DND-41 (cell line): ENCODE results near the gene AP5B1.

Source experiments
- ATAC-seq: fragments of 200-7000 bp; cut with Tn5 transposase; 3 replicates; pipeline ENCODE4 v1.9.1; 2021; ENCODE audit warnings: low read depth; ENCODE audit not compliant: insufficient read depth
- DNase-seq: peaks from one replicate; pipeline ENCODE4 v3.0.0-alpha.2; 2020
- H2AFZ ChIP-seq: 2 replicates; pipeline ENCODE4 v1.6.0; 2012; ENCODE audit warnings: low read depth, low read length
- H3K27ac ChIP-seq: 2 replicates; pipeline ENCODE4 v1.5.1; 2012; ENCODE audit warnings: low read length, inconsistent platforms
- H3K27me3 ChIP-seq: fragments of 200-600 bp; sonication (generic); 2 replicates; pipeline ENCODE4 v1.6.0; 2012; ENCODE audit warnings: low read length, mild to moderate bottlenecking, inconsistent platforms; ENCODE audit not compliant: insufficient read depth, poor library complexity
- H3K36me3 ChIP-seq: 2 replicates; pipeline ENCODE4 v1.5.1; 2012; ENCODE audit warnings: low read length, inconsistent platforms; ENCODE audit not compliant: insufficient read depth
- H3K4me1 ChIP-seq: 2 replicates; pipeline ENCODE4 v1.5.1; 2012; ENCODE audit warnings: mild to moderate bottlenecking, low read length; ENCODE audit not compliant: insufficient read depth
- H3K4me2 ChIP-seq: 2 replicates; pipeline ENCODE4 v1.6.0; 2012; ENCODE audit warnings: mild to moderate bottlenecking, moderate library complexity, low read length, inconsistent platforms; ENCODE audit not compliant: insufficient read depth
- H3K4me3 ChIP-seq, 2 experiments: fragments of 200-600 bp in 1 of 2; shearing (Covaris generic) in 1 of 2; 2 replicates each; pipeline ENCODE4 v1.5.1; 2012 to 2016; ENCODE audit warnings: inconsistent platforms in 2 of 2, low read length in 2 of 2, mild to moderate bottlenecking in 2 of 2, low read depth in 1 of 2, moderate library complexity in 1 of 2
- H3K79me2 ChIP-seq: 2 replicates; pipeline ENCODE4 v1.6.0; 2012; ENCODE audit warnings: low read length, inconsistent platforms; ENCODE audit not compliant: insufficient read depth
- H3K9ac ChIP-seq: 2 replicates; pipeline ENCODE4 v1.6.0; 2012; ENCODE audit warnings: low read depth, mild to moderate bottlenecking, inconsistent platforms, low read length, moderate library complexity
- H3K9me3 ChIP-seq: 2 replicates; pipeline ENCODE4 v1.5.1; 2012; ENCODE audit warnings: low read length, moderate library complexity, mild to moderate bottlenecking, inconsistent platforms; ENCODE audit not compliant: insufficient read depth, severe bottlenecking
- H4K20me1 ChIP-seq: 2 replicates; pipeline ENCODE4 v1.6.0; 2012; ENCODE audit warnings: low read length; ENCODE audit not compliant: insufficient read depth
- CTCF ChIP-seq: IDR thresholded peaks from 2 replicates; pipeline ENCODE4 v1.5.1; 2012; ENCODE audit warnings: borderline replicate concordance, low read length, moderate library complexity, mild to moderate bottlenecking; ENCODE audit not compliant: poor library complexity, severe bottlenecking; ENCODE audit errors: extremely low read depth
- EZH2 ChIP-seq: IDR thresholded peaks from 3 replicates; pipeline ENCODE4 v1.6.1; 2012; ENCODE audit warnings: borderline replicate concordance, low read depth, mild to moderate bottlenecking, moderate library complexity, low read length, inconsistent platforms; ENCODE audit not compliant: severe bottlenecking

AP5B1 gene

DNA sequence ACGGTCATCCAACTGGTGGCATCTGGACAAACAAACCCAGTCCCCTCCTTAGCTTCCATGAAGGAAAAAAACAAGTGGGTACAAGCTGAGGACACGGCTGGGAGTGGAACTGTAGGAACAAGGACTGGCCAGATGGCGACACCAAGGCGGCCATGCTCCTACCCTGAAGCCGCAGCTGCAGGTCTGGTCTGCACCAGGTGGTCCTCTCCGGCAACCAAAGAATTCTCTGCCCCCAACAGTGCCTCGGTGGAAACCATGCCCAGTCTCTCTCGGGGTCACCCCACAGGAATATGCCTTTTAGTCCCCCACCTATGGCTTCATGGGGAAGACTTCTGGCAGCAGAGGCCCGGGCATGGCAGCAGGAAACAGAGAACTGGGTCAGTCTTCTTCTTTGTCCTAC, 28.7 kb upstream of the AP5B1 start:
- Histone ChIP-seq H3K9me3 (no peaks in the 10 kb centered on the region), H4K20me1 (0 out of 2 replicates have a peak, but pooled peaks cover 3% of the 10 kb centered on the region), H3K36me3 (no peaks in the 10 kb centered on the region), H3K9ac (no peak overlapping the region), H3K79me2 (no peaks in the 10 kb centered on the region), H3K4me2 (no peak overlapping the region), H3K4me1 (no peaks in the 10 kb centered on the region), H2AFZ (no peak overlapping the region), H3K4me3 (no peak overlapping the region), H3K27me3 (no peaks in the 10 kb centered on the region), H3K27ac (no peak overlapping the region)
- no peak for DNase-seq
- ATAC-seq, result no peak
- TF ChIP-seq EZH2 (no peak), CTCF (no peak)

DNA sequence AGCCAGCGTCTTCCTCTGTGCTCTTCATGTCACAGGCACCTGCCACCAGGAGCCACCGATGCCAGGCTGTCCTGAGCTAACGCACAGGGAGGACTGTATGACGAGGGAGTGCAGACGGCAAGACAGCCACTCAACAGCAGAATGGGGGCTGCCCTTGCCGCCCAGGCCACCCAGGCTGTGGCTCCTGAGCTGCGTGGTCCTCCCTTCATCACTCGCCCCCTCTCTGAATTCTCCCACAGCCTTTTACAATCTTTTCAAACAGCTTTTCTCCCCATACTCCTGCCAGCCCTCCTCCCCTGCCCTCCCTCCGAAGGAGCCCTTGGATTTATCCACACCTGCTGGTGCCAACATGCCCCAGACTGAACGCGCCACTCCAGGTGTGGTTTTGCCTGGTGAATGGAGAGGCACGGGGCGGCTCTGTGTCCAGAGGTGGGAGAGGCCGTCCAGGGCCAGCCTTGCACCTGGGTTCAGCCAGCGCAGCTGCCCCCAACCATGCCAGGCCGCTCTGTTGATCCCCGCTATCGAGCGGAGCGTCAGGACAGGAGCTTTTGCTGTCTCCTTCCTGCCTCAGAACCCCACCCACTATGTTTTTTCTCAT, 28.1 kb upstream of the AP5B1 start:
- Histone ChIP-seq H3K4me2 (no peak overlapping the region), H3K79me2 (no peaks in the 10 kb centered on the region), H3K4me3 (no peak overlapping the region), H3K4me1 (no peaks in the 10 kb centered on the region), H3K9ac (no peak overlapping the region), H2AFZ (no peak overlapping the region), H3K36me3 (no peaks in the 10 kb centered on the region), H4K20me1 (0 out of 2 replicates have a peak, but pooled peaks cover 3% of the 10 kb centered on the region), H3K27me3 (no peaks in the 10 kb centered on the region), H3K27ac (no peak overlapping the region), H3K9me3 (no peaks in the 10 kb centered on the region)
- no peak for ATAC-seq
- TF ChIP-seq EZH2 (no peak), CTCF (no peak)
- no peak for DNase-seq

- Histone ChIP-seq H3K9me3 (no peaks in the 10 kb centered on the region), H4K20me1 (0 out of 2 replicates have a peak, but pooled peaks cover 3% of the 10 kb centered on the region), H3K4me2 (no peak overlapping the region), H3K27ac (no peak overlapping the region), H3K79me2 (no peaks in the 10 kb centered on the region), H3K4me3 (no peak overlapping the region), H2AFZ (no peak overlapping the region), H3K27me3 (no peaks in the 10 kb centered on the region), H3K9ac (no peak overlapping the region), H3K4me1 (no peaks in the 10 kb centered on the region), H3K36me3 (no peaks in the 10 kb centered on the region)
- DNase-seq, result no peak
- TF ChIP-seq CTCF (no peak), EZH2 (no peak)
- ATAC-seq, result no peak
These were observed 26.2 kb upstream of the AP5B1 start for GRCh38 chr11:65806979-65807378.
